ENCODE data around the gene B3GAT1.

DNA sequence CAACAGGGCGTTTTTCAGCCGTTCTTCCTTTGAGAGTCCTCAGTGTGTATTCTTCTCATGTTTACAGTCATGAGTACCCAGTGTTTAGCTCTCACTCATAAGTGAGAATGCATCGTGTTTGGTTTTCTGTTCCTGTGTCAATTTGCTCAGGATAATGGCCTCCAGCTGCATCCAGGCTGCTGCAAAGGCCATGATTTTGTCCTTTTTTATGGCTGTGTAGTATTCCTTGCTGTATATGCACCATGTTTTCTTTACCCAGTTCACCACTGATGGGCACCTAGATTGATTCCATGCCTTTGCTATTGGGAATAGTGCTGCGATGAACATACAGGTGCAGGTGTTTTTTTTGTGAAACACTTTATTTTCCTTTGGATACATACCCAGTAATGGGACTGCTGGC, 23.5 kb downstream of the B3GAT1 start:
- TF ChIP-seq, protein P1, sequence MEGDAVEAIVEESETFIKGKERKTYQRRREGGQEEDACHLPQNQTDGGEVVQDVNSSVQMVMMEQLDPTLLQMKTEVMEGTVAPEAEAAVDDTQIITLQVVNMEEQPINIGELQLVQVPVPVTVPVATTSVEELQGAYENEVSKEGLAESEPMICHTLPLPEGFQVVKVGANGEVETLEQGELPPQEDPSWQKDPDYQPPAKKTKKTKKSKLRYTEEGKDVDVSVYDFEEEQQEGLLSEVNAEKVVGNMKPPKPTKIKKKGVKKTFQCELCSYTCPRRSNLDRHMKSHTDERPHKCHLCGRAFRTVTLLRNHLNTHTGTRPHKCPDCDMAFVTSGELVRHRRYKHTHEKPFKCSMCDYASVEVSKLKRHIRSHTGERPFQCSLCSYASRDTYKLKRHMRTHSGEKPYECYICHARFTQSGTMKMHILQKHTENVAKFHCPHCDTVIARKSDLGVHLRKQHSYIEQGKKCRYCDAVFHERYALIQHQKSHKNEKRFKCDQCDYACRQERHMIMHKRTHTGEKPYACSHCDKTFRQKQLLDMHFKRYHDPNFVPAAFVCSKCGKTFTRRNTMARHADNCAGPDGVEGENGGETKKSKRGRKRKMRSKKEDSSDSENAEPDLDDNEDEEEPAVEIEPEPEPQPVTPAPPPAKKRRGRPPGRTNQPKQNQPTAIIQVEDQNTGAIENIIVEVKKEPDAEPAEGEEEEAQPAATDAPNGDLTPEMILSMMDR (IDR thresholded peaks at IDR 0.05): no peak
- TF ChIP-seq POLR2AphosphoS5 (IDR thresholded peaks at IDR 0.05; ENCODE audit: insufficient read depth in 1 of 2, low read depth in 1 of 2) (no peak), POLR2A (IDR thresholded peaks at IDR 0.05) (no peak)
